Measurements from ENCODE around the gene MICAL2. TPM values are rescaled to one million over a fixed set of nuclear protein-coding genes. Genes with fewer than 3 reads are reported as not detected.
A peak's percentile ranks its signal among the peaks of the same experiment; 100 is the strongest.

Gene MICAL2
- total RNA-seq, 1 experiment from 2014 or later = 37.4 TPM

GRCh38 chr11:12156301-12157140 lies 46.1 kb downstream of the MICAL2 start:
- no peak overlapping the region for H3K9ac ChIP-seq (ENCODE audit: low read length)
- no peaks in the 10 kb centered on the region for H4K20me1 ChIP-seq (ENCODE audit: insufficient read depth)
- H3K4me1 ChIP-seq (ENCODE audit: control insufficient read depth in 1 of 2, insufficient read depth in 2 of 2, low read length in 2 of 2) = peaks cover 10 to 36% of the 10 kb centered on the region in 2 experiments
- H3K9me3 ChIP-seq (ENCODE audit: control insufficient read depth in 1 of 2, insufficient read depth in 1 of 2, low read depth in 1 of 2, low read length in 2 of 2) = no peaks in the 10 kb centered on the region
- ChIA-PET POLR2A (no interaction called here), RAD21 (ENCODE audit: low non-redundant PET in 1 of 2, low total read pairs in 2 of 2, uncharacterized antibody in 2 of 2, unreplicated experiment in 2 of 2) (no interaction called here), CTCF (interaction anchor here (1.6 kb wide), 1 partner anchor 132 kb away, joined by 4 read pairs; no protein-coding TSS in a partner anchor)
- TF ChIP-seq EZH2phosphoT487 (IDR thresholded peaks at IDR 0.05; ENCODE audit: borderline replicate concordance) (no peak), SP1 (IDR thresholded peaks at IDR 0.05; ENCODE audit: low read depth) (no peak), CBX3 (IDR thresholded peaks at IDR 0.05; ENCODE audit: low read depth) (no peak), CEBPB (IDR thresholded peaks at IDR 0.05; ENCODE audit: low read depth) (no peak), YY1 (IDR thresholded peaks at IDR 0.05; ENCODE audit: extremely low read depth, insufficient replicate concordance, low read depth, low read length) (no peak), POLR2AphosphoS5 (IDR thresholded peaks at IDR 0.05; ENCODE audit: low read depth, low read length) (no peak), RAD21 (IDR thresholded peaks at IDR 0.05; ENCODE audit: low read depth) (no peak), ATF3 (IDR thresholded peaks at IDR 0.05) (no peak), ZFX (IDR thresholded peaks at IDR 0.05) (no peak), ELF1 (IDR thresholded peaks at IDR 0.05; ENCODE audit: borderline replicate concordance, low read depth) (no peak), MAX (IDR thresholded peaks at IDR 0.05) (no peak), CTCF (IDR thresholded peaks at IDR 0.05 in 2 of 3, conservative IDR thresholded peaks at IDR 0.05 in 1 of 3; ENCODE audit: borderline replicate concordance in 1 of 3, insufficient read depth in 1 of 3, low read depth in 2 of 3, low read length in 2 of 3) (no peak), ZBTB33 (IDR thresholded peaks at IDR 0.05; ENCODE audit: extremely low read depth, insufficient replicate concordance, low read length) (no peak), ZNF274 (IDR thresholded peaks at IDR 0.05; ENCODE audit: low read depth, low read length) (no peak), POLR2A (IDR thresholded peaks at IDR 0.05; ENCODE audit: borderline replicate concordance, extremely low read depth, insufficient read depth, insufficient read length) (no peak)
- H2AFZ ChIP-seq (ENCODE audit: low read depth, low read length, poor library complexity, severe bottlenecking) = no peak overlapping the region
- H3K9me2 ChIP-seq (ENCODE audit: insufficient read depth) = no peaks in the 10 kb centered on the region
- H3K4me3 ChIP-seq (replicated peaks in 1 of 2; ENCODE audit: low read depth in 1 of 2, low read length in 2 of 2) = no peak overlapping the region
- no peaks in the 10 kb centered on the region for H3K79me2 ChIP-seq (ENCODE audit: insufficient read depth, low read length)
- peak overlapping the region; percentile 18; the same call in 1 of the 2 replicates for H3K4me2 ChIP-seq (ENCODE audit: low read length)
- BruUV-seq (replicated peaks) = no TSS peak
- H3K27me3 ChIP-seq (ENCODE audit: insufficient read depth, low read length) = no peaks in the 10 kb centered on the region
- H3K27ac ChIP-seq (ENCODE audit: low read depth, low read length) = no peak overlapping the region
- H3K36me3 ChIP-seq (ENCODE audit: control insufficient read depth in 1 of 2, insufficient read depth in 2 of 2, low read length in 2 of 2) = no peaks in the 10 kb centered on the region
- DNase-seq (ENCODE audit: low read depth, low spot score) (no peak), ATAC-seq (no peak)
- intact Hi-C loops (cut with micrococcal nuclease) = no loop called here

All from HCT116 (cell line).